Psoas muscle (tissue), 8 donors: Measurements from ENCODE around the gene FPR2. TPM values are rescaled to one million over a fixed set of nuclear protein-coding genes. Genes with fewer than 3 reads are reported as not detected.

Experiments
- ATAC-seq, 4 donors: fragments of 200-7000 bp; cut with Tn5 transposase; one replicate each; pipeline ENCODE4 v1.9.1; 2020; ENCODE audit warnings: moderate library complexity in 3 of 4, mild to moderate bottlenecking in 2 of 4
- DNase-seq, 2 donors: peaks; one replicate each; pipeline ENCODE4 v3.0.0-alpha.2; 2020
- H3K27ac ChIP-seq: fragments of 200-600 bp; one replicate; pipeline ENCODE4 v1.8.0; 2022
- H3K27me3 ChIP-seq, 3 donors: fragments of 200-600 bp in 1 of 3; one replicate each; pipeline versions ENCODE4 v1.6.1 to v1.8.0; 2013 to 2022; ENCODE audit warnings: low read length in 2 of 3, mild to moderate bottlenecking in 2 of 3, moderate library complexity in 1 of 3; ENCODE audit not compliant: insufficient read depth in 3 of 3
- H3K36me3 ChIP-seq, 2 donors: fragments of 200-600 bp in 1 of 2; one replicate each; pipeline versions ENCODE4 v1.6.1 to v1.8.0; 2013 to 2022; ENCODE audit warnings: low read depth in 1 of 2, mild to moderate bottlenecking in 1 of 2, moderate library complexity in 1 of 2; ENCODE audit not compliant: insufficient read depth in 1 of 2
- H3K4me1 ChIP-seq: fragments of 200-600 bp; one replicate; pipeline ENCODE4 v1.8.0; 2022
- H3K4me3 ChIP-seq: fragments of 200-600 bp; one replicate; pipeline ENCODE4 v1.8.0; 2022; ENCODE audit warnings: mild to moderate bottlenecking
- H3K9me3 ChIP-seq: fragments of 200-600 bp; one replicate; pipeline ENCODE4 v1.8.0; 2022
- CTCF ChIP-seq: fragments of 200-600 bp; IDR thresholded peaks from one replicate; pipeline ENCODE4 v1.8.0; 2022; ENCODE audit warnings: antibody characterized with exemption
- WGBS, 3 donors: extraction: QIAGEN DNeasy Blood & Tissue Kit; methylation state at CpG; one replicate each; pipeline versions ENCODE4 v1.1.6 to v1.1.7; 2013; 5-methylcytosine and 5-hydroxymethylcytosine counted together
- intact Hi-C, 2 donors: fragments of 100-400 bp; cut with DNase I; formaldehyde crosslinking; loops; one replicate each; pipeline versions ENCODE4 v1.11.0 to v1.14.2; 2022
- polyA plus RNA-seq, 3 donors: library from polyadenylated mRNA; stranded (reverse); fragments of 200-250 nt; gene quantifications; one replicate each; pipeline ENCODE4 v1.2.3, GENCODE V29; 2013
- total RNA-seq, 4 donors: library from RNA; stranded (reverse); fragmentation: NEBNext Ultra II Directional in 2 of 4; extraction: Animal tissue kit (Norgen Biotek cat#: 25700) in 2 of 4; gene quantifications; one replicate each; pipeline versions ENCODE4 v1.2.1 to v1.2.4, GENCODE V29; 2021 to 2023
- donor health status: healthy with polysubstance abuse.
- donor health status: DM: no; HTN: no; CAD: no; lungs with moderate emphysema.
- donor health status: Bipolar disorder and iron deficiency.
- donor health status: healthy.
- donor health status: DM: yes; HTN: yes; CAD: no.
- donor health status: DM: no; HTN: no; CAD: no.
- donor health status: DM: no; HTN: no; CAD: no.
- donor health status: DM: yes; HTN: yes; CAD: no.

FPR2 gene
- total and polyA plus RNA-seq, 7 donors, result 0.06 to 0.98 (median 0.30) TPM

GRCh38 chr19:51714848-51715247 is 46.1 kb upstream of the FPR2 start:
- DNase-seq, result no peak
- Histone ChIP-seq H3K36me3 (no peaks in the 10 kb centered on the region), H3K4me1 (no peaks in the 10 kb centered on the region), H3K27me3 (peaks cover 0 to 37% (median 13%) of the 10 kb centered on the region in 3 donors), H3K4me3 (no peak overlapping the region), H3K9me3 (no peaks in the 10 kb centered on the region), H3K27ac (no peak overlapping the region)
- TF ChIP-seq CTCF, result no peak
- WGBS, 3 donors, result 36 to 43% (median 41%) methylated on average over 3 of the region's 3 CpGs
- ATAC-seq, result no peak
- intact Hi-C loops, result no loop called here

- no peaks in the 10 kb centered on the region for H3K4me1 ChIP-seq
- H3K4me3 ChIP-seq, result no peak overlapping the region
- H3K36me3 ChIP-seq, result no peaks in the 10 kb centered on the region
- intact Hi-C loops, result no loop called here
- peaks cover 0 to 41% (median 15%) of the 10 kb centered on the region in 3 donors for H3K27me3 ChIP-seq
- no peak overlapping the region for H3K27ac ChIP-seq
- ATAC-seq (no peak), DNase-seq (no peak)
- no peak for TF ChIP-seq CTCF
- no peaks in the 10 kb centered on the region for H3K9me3 ChIP-seq
- 74 to 79% (median 78%) methylated on average over 3 of the region's 3 CpGs for WGBS, 3 donors
Observed at GRCh38 chr19:51715850-51716249, 45.1 kb upstream of the FPR2 start.

GRCh38 chr19:51716925-51717324 is 44.1 kb upstream of the FPR2 start:
- ATAC-seq (no peak), DNase-seq (no peak)
- TF ChIP-seq CTCF, result no peak
- Histone ChIP-seq H3K9me3 (no peaks in the 10 kb centered on the region), H3K4me1 (no peaks in the 10 kb centered on the region), H3K27ac (no peak overlapping the region), H3K36me3 (no peaks in the 10 kb centered on the region), H3K4me3 (no peak overlapping the region), H3K27me3 (peaks cover 0 to 52% (median 18%) of the 10 kb centered on the region in 3 donors)
- intact Hi-C loops, result no loop called here
- 75 to 82% (median 79%) methylated on average over 11 of the region's 11 CpGs for WGBS, 3 donors

DNA sequence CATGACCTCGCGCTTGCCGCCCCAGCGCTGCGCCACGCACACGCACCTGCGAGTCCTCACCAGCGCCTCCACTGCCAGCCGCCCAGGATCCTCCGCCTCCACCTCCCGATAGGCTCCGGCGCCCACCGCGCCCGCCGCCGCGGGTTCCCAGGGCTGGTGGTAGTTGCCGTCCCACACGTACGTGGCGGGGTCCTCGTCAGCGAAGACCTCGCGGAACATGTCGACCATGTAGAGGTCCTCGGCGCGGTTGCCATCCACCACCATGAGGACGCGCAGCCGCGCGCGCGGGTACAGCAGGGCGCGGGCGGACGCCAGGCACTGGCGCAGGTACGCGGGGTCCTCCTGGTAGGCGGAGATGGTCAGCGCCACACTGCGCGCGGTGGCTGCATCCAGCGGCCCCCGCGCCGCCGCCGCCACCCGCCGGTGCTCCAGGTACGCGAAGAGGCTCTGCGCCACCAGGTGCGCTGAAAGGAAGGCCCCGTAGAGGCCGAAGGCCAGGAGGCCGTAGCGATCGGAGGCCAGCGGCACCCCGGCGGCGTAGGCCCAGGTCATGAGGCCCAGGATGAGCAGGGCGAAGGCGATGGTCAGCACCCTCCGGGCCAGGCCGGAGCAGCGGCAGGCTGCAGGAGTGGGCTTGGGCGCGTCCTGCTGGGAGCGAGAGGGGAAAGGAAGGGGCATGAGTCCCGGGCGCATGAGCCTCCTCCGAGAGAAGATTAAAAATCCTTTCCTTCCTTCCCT is 41.6 kb upstream of the FPR2 start:
- H3K4me1 ChIP-seq, result no peaks in the 10 kb centered on the region
- no peak for TF ChIP-seq CTCF
- 2 to 5% (median 3%) methylated on average over 48 to 83 of the region's 83 CpGs for WGBS, 3 donors
- peak overlapping the region; percentile 11 for H3K4me3 ChIP-seq
- ATAC-seq (no peak), DNase-seq (no peak)
- no peaks in the 10 kb centered on the region for H3K36me3 ChIP-seq
- H3K27ac ChIP-seq, result no peak overlapping the region
- intact Hi-C loops, result no loop called here
- no peaks in the 10 kb centered on the region for H3K9me3 ChIP-seq
- peaks cover 0 to 61% (median 22%) of the 10 kb centered on the region in 3 donors for H3K27me3 ChIP-seq

DNA sequence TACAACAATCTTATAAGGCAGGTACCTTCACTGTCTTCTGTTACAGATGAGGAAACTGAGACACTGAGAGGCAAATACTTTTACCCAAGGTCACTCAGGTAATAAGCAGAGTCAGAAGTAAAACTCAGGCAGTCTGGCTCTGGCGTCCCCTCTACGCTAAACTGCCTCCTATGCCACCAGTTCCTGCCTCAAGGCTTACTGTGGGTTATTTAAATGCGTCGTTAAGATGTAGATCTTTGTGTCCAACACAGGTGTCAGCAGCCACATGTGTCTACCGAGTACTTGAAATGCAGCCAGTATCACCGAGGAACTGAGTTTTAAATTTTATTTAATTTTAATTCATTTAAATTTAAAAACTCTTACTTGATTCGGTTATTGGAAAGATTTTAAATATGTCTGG is 39.1 kb upstream of the FPR2 start:
- Histone ChIP-seq H3K36me3 (no peaks in the 10 kb centered on the region), H3K9me3 (no peaks in the 10 kb centered on the region), H3K27me3 (peaks cover 0 to 76% (median 30%) of the 10 kb centered on the region in 3 donors), H3K27ac (no peak overlapping the region), H3K4me1 (no peaks in the 10 kb centered on the region), H3K4me3 (no peak overlapping the region)
- WGBS, 3 donors, result 64 to 71% (median 69%) methylated on average over 7 of the region's 7 CpGs
- no peak for TF ChIP-seq CTCF
- intact Hi-C loops, result no loop called here
- ATAC-seq (no peak), DNase-seq (no peak)
